GM21423 (cell line): ENCODE data around the gene WDR44.
"Not testable (repeated sequence)": the region's sequence is repeated elsewhere in the genome, so short reads cannot be mapped to it uniquely, and the experiment has no call there.

Experiments
- ATAC-seq: cut with Tn5 transposase; IDR thresholded peaks from one replicate; pipeline ENCODE4 v1.9.1; 2021; ENCODE audit warnings: mild to moderate bottlenecking, moderate library complexity; ENCODE audit not compliant: unreplicated experiment

The WDR44 gene

DNA sequence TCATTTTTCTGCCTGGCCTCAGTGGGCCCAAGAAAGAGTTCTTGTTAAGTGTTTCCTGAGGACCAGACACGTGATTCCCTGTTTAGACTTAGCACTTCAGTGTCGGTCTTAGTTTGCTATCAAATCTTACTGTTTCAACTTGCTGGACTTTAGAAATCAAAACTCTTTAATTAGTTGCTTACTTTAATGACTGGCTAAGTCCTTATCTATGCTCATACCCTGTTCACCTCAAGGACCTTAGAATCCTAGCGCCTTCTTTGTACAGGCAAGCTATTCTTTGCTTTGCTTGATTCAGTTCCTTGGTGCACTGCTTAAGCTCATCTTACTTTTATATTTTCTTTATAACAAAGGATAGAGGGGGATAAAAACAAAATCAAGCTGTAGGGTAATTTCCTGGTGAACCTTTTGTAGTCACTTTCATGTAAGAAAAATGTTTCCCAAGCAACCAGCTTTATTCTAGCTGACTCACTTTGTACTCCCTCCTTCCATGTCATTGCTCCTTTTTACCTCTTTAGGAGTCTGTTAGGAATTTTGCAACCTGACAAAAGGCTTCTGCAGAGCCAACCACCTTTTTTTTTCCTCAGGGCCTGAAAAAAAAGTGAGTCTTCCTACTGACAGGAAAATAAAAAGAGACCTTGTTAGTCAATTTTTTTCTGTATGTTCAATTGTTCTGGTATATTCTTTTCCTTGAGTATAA lies 14.7 kb downstream of the WDR44 start:
- ATAC-seq = no peak

DNA sequence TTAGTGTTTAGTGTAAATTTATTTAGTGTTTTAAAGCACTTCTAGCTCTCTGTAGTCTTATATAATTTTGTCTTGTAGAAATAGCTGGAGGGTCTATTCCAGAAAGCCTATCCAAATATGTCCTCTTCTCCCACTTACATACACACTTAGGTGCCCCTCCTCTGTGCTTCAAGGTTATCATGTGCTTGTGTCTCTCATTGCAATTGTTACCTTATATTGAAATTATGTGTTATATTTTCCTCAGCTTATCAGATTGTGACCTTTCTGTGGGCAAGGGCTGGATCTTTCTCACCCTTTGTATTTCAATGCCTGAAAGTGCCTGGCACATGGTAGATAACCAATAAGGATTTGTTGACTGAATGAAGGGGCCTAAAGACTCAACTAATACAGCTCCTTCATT lies 18.4 kb downstream of the WDR44 start:
- ATAC-seq = no peak

GRCh38 chrX:118367338-118367737 lies 21.4 kb downstream of the WDR44 start:
- no peak for ATAC-seq

GRCh38 chrX:118368398-118368797 lies 22.5 kb downstream of the WDR44 start:
- no peak for ATAC-seq

DNA sequence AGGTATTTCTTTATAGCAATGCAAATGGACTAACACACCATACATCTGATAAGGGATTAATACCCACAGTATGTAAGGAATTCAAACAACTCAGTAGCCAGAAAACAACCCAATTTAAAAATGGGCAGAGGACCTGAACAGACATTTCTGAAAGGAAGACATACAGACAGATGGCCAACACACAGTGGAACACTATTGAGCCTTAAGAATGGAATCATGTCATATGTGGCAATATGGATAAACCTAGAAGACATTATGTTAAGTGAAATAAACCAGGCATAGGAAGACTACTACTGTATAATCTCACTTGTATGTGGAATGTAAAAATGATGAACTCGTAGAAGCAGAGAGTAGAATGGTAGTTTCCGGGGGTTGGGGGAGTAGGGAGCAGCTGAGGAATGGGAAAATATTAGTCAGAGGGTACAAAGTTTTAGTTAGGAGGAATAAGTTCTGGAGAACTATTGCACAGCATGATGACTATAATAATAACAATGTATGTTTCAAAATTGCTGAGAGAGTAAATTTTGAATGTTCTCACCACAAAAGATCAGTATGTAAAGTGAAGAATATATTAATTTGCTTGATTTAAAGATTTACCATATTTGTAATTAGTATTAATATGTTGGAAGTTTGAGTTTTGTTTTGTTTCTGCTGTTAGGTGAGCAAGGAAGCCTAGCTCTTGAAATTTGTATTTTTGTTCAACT lies 25.2 kb downstream of the WDR44 start:
- ATAC-seq = no peak

DNA sequence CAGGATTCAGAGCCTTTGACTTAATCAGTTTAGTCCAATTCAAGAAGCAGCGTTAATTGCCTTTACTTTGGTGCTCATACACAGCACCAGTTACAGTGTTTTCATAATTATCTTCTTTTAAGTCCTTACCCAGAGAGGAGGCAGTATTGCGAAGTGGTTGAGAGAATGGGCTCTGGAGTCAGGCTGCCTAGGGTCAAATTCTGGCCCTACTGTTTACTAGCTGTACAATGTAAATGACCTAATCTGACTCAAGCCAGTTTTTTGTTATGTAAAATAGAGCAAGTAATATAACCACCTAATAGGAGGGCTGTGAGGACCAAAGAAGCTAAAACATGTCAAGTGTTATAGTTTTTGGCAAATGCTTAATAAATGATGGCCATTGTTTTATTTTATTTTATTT lies 27.6 kb downstream of the WDR44 start:
- no peak for ATAC-seq

- no peak for ATAC-seq
These were observed 37.2 kb downstream of the WDR44 start for GRCh38 chrX:118383120-118383519.

- peak; percentile 58 for ATAC-seq
These were observed 46.8 kb downstream of the WDR44 start for GRCh38 chrX:118392716-118393115.

DNA sequence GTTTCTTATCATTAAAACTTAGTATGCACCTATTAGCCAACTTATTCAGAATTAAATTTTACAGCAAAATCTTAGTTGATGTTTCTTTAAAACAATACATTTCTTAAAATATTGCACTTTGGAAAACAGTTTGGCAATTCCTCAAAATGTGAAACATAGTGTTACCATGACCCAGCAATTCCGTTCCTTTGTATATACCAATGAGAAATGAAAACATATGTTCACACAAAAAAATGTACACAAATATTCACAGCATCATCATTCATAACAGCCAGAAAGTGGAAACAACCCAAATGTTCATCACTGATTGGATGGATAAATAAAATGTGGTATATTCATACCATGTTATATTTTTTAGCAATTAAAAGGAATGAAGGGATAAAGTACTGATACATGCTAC lies 50.2 kb downstream of the WDR44 start:
- no peak for ATAC-seq

DNA sequence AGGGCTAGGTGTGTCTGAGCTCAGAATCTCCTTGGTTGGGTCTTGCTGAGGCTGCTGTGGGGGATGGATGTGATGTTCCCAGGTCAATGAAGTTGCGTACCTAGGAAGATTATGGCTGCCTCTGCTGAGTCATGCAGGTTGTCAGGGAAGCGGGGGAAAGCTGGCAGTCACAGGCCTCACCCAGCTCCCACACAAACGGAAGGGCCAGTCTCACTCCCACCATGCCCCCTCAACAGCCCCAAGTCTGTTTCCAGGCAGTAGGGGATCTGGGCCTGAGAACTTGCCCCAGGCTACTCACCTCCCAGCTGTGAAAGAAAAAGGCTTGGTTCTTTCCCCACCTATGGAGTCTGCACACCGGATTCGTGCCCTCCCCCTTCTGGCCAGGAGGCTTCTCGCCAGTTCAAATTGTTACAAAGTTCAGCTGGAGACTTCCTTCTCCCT lies 72.9 kb downstream of the WDR44 start:
- ATAC-seq = no peak

GRCh38 chrX:118420462-118420861 lies 74.6 kb downstream of the WDR44 start:
- peak; percentile 73 for ATAC-seq

DNA sequence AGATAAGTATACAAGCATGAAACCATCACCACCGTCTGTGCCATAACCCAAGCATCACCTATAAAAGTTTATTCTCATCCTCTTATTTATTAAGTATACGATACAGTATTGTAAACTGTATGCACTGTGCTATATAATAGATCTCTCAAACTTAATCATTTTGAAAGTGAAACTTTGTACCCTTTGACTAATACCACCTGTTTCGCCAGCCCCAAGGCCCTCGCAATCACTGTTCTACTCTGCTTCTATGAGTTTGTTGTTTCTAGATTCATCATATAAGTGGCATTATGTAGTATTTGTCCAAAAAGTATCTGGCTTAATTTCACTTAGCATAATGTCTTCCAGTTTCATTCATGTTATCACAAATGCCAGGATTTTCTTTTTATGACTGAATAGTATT lies 77.7 kb downstream of the WDR44 start:
- ATAC-seq = peak; percentile 92

- ATAC-seq = no peak
These were observed 86.9 kb downstream of the WDR44 start for GRCh38 chrX:118432799-118433198.

DNA sequence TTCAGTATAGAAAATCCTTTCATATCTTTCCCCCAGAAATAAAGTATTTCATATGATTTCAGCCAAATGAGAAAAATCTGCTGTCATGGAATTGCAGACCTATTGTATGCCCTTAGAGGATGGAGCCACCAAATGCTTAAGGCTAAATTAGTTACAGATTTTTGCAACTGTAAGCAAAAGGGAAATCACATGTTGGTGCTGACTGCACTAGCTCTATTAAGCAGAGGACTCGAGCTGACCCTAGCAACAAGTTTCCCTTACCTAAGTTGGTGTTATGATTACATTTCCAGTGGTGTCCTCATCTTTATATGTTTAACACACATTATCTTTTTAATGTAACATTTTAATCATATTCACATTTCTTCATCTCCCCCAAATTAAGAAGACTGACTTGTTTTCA lies 91.4 kb downstream of the WDR44 start:
- no peak for ATAC-seq

DNA sequence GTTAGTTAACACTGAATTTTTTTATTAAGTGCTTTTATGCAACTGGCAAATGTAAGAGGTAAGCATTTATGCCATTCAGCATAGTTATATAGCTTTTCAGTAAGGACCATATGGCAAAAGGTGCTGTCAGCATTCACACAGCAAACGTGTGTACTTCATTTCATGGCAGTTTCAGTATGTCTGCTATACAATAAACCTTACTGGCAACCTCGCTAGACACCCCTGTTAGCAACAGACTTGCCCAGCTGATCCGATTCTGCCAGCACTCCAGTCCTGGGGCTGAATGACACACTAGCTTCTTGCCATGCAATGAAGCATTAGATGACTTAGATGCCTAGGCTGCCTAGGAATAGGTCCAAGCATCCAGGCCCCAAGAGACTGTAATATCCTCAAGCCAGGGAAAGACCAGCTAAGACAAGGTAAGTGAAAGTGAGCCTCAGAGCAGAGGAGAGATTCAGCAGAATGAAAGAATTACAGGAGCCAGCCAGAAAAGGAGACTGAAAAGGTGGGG lies 102.4 kb downstream of the WDR44 start:
- no peak for ATAC-seq

GRCh38 chrX:118455013-118455412 lies 109.1 kb downstream of the WDR44 start:
- ATAC-seq = no peak

GRCh38 chrX:118459494-118459893 lies 113.6 kb downstream of the WDR44 start:
- ATAC-seq = peak; percentile 56

GRCh38 chrX:118464501-118464900 lies 118.6 kb downstream of the WDR44 start:
- ATAC-seq = no peak

DNA sequence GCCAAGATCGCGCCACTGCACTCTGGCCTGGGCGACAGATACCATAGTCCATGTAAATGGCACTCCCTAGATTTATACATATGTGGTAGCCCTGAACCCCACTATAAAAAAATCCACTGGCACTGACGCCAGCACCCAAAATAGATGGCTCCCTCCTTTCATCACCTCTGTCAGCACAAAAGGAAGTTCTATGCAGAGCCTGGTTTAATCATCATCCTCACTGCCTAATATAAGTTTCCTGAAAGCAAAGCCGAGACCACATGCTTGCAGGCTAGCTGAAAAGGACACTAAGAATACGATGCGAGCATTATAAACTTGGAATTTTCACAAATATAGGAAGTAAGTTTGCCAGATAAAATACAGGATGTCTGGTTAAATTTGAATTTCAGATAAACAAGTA lies 122.2 kb downstream of the WDR44 start:
- ATAC-seq = no peak

DNA sequence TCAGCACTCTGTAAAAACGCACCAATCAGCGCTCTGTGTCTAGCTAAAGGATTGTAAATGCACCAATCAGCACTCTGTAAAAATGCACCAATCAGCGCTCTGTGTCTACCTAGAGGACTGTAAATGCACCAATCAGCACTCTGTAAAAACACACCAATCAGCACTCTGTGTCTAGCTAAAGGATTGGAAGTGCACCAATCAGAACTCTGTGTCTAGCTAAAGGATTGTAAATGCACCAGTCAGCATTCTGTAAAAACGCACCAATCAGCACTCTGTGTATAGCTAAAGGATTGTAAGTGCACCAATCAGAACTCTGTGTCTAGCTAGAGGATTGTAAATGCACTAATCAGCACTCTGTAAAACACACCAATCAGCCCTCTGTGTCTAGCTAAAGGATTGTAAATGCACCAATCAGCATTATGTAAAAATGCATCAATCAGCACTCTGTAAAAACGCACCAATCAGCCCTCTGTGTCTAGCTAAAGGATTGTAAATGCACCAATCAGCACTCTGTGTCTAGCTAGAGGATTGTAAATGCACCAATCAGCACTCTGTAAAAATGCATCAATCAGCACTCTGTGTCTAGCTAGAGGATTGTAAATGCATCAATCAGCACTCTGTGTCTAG lies 124.9 kb downstream of the WDR44 start:
- not testable (repeated sequence) for ATAC-seq

DNA sequence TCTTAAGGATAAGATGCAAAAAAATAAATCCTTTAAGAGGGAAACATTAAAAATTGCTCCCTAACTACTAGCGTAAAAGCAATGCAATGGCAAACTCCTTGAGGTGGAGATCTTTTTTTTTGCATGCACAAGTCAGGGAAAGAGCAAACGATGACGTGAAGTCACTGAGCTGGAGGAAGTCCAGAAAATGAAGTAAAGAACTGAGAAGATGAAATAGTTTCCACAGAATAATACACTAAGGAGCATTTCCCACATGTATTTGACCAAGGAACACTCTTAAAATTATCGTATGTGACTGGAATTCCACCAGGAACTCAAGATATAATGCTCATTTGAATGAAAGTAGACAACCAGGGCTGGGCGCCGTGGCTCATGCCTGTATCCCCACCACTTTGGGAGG lies 128.7 kb downstream of the WDR44 start:
- no peak for ATAC-seq

DNA sequence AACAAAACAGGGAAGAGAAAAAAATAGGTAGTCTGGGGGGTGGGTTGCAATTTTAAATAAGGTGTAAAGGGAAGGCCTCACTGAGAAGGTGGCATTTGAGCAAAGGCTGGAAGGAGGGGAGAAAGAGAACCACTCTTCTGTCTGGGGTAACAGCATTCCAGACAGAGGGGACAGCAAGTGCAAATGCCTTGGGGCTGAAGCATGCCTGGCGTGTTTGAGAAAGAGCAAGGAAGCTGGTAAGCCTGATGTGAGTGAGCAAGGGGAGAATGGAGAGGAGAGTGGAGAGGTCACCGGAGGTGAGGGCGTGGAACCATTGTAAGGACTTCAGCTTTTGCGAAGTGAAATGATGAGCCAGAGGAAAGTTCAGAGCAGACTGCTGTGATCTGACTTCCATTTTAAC lies 130.0 kb downstream of the WDR44 start:
- ATAC-seq = no peak
